ENCODE data around the gene NOP58. TPM values are rescaled to one million over a fixed set of nuclear protein-coding genes. Genes with fewer than 3 reads are reported as not detected.
A peak's percentile ranks its signal among the peaks of the same experiment; 100 is the strongest.

NOP58 gene
- total RNA-seq, 1 donor from 2014 or later = 153 TPM

DNA sequence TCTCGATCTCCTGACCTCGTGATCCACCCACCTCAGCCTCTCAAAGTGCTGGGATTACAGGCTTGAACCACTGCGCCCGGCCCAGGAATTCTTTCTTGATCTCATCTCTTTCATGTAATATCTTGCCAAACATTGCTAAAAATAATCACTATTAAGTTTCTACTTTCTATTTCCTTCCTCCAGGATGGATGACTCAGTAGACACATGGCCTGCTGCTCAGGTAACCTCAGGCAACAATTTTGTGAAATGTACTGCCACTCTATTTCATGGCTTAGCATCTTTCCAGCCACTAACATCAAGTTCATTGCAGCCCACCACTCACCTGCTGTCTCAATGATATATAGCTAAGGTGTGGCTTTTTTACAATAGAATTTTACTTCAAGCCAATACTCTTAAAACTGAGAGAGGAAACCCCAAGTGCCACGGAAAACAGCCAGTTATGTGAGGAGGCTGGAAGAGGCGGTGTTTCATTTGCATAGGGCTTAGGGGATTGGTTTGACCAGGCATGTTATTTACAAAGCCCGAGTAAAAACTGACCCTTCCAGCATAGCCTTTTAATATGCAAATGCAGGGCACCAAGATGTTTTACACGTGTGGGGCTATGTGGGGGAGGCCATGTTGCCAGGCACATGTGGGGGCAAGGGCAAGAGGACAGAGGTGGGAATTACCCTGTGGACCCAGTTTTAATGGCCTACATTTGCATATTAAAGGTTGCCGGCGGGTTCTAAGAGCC lies 15.9 kb upstream of the NOP58 start:
- H3K36me3 Mint-ChIP-seq (ENCODE audit: low read depth) = no peaks in the 10 kb centered on the region
- TF ChIP-seq, protein P1, sequence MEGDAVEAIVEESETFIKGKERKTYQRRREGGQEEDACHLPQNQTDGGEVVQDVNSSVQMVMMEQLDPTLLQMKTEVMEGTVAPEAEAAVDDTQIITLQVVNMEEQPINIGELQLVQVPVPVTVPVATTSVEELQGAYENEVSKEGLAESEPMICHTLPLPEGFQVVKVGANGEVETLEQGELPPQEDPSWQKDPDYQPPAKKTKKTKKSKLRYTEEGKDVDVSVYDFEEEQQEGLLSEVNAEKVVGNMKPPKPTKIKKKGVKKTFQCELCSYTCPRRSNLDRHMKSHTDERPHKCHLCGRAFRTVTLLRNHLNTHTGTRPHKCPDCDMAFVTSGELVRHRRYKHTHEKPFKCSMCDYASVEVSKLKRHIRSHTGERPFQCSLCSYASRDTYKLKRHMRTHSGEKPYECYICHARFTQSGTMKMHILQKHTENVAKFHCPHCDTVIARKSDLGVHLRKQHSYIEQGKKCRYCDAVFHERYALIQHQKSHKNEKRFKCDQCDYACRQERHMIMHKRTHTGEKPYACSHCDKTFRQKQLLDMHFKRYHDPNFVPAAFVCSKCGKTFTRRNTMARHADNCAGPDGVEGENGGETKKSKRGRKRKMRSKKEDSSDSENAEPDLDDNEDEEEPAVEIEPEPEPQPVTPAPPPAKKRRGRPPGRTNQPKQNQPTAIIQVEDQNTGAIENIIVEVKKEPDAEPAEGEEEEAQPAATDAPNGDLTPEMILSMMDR (IDR thresholded peaks at IDR 0.05) = no peak
- DNase-seq (no peak), ATAC-seq (ENCODE audit: low read depth) (no peak)
- no peak overlapping the region for H3K4me3 Mint-ChIP-seq
- intact Hi-C loops (cut with micrococcal nuclease) = no loop called here
- H3K27me3 Mint-ChIP-seq = peaks cover 11% of the 10 kb centered on the region
- no peaks in the 10 kb centered on the region for H3K4me1 Mint-ChIP-seq
- ChIA-PET CTCF (no interaction called here), POLR2A (no interaction called here)
- H3K27ac Mint-ChIP-seq = no peak overlapping the region
- H3K9me3 Mint-ChIP-seq = no peaks in the 10 kb centered on the region

DNA sequence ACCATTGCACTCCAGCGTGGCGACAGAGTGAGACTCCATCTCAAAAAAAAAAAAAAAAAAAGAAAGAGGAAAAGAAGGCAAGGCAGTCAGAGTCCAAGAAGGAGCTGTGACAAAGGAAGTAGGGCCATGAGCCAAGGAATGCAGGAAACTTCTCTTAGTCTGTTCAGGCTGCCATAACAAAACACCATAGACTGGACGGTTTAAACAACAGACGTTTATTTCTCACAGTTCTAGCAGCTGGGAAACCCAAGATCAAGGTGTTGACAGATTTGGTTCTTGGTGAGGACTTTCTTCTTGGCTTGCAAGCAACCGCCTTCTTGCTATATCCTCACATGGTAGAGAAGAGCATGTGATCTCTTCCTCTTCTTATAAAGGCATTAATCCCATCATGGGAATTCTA lies 14.1 kb upstream of the NOP58 start:
- H3K9me3 Mint-ChIP-seq = no peaks in the 10 kb centered on the region
- ATAC-seq (ENCODE audit: low read depth) = no peak
- ChIA-PET CTCF (no interaction called here), POLR2A (no interaction called here)
- TF ChIP-seq, protein P1 (IDR thresholded peaks at IDR 0.05) = no peak
- no peak overlapping the region for H3K4me3 Mint-ChIP-seq
- no peak for DNase-seq
- H3K36me3 Mint-ChIP-seq (ENCODE audit: low read depth) = no peaks in the 10 kb centered on the region
- peaks cover 8% of the 10 kb centered on the region for H3K27me3 Mint-ChIP-seq
- intact Hi-C loops (cut with micrococcal nuclease) = no loop called here
- no peak overlapping the region for H3K27ac Mint-ChIP-seq
- H3K4me1 Mint-ChIP-seq = no peaks in the 10 kb centered on the region

DNA sequence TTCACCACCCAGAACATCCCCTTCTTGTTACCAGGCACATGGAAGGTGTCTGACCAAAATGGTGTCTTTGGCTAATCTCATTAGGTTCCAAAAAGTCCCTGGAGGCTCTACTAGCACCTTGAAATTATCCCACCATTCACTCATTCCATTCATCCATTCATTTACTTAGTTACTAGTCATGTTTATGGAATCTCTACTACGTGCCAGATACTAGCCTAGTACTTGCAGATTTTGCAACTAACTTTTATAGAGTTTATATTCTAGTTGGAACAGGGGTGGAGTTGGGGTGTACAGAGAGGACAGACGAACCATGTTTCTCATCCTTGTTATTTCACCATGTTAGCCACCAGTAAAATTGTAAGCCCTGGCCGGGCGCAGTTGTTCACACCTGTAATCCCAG lies 4.0 kb upstream of the NOP58 start:
- TF ChIP-seq, protein P1 (IDR thresholded peaks at IDR 0.05) = no peak
- no peaks in the 10 kb centered on the region for H3K4me1 Mint-ChIP-seq
- ChIA-PET CTCF (no interaction called here), POLR2A (no interaction called here)
- intact Hi-C loops (cut with micrococcal nuclease) = loop anchor here (10.0 kb wide), 1 partner anchor 1027 kb away; no protein-coding TSS in a partner anchor
- H3K4me3 Mint-ChIP-seq = no peak overlapping the region
- no peak overlapping the region for H3K27ac Mint-ChIP-seq
- ATAC-seq (ENCODE audit: low read depth) (no peak), DNase-seq (no peak)
- no peaks in the 10 kb centered on the region for H3K36me3 Mint-ChIP-seq (ENCODE audit: low read depth)
- H3K9me3 Mint-ChIP-seq = no peaks in the 10 kb centered on the region
- no peaks in the 10 kb centered on the region for H3K27me3 Mint-ChIP-seq

DNA sequence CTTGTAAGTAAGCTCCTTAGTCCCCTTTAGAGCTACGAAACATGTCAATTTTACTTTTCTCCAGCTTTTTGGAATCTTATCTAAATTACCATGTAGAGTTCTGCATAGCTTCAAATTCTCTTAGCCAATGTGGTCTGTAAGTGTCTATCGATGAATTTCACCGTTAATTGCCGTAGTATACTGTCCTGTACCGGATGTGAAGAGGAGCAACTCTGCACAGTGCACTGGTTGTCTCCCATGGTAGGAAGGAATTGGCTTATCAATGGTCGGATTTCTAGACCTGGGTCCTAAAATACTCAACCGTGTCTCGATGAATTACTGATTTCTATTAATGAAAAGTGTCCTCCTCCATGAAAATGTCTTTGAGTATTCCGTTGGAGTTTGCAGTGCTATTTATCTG lies 1.9 kb downstream of the NOP58 start:
- CTCF ChIA-PET = interaction anchor here (1.6 kb wide), 1 partner anchor 10 kb away, joined by 5 read pairs; no protein-coding TSS in a partner anchor

DNA sequence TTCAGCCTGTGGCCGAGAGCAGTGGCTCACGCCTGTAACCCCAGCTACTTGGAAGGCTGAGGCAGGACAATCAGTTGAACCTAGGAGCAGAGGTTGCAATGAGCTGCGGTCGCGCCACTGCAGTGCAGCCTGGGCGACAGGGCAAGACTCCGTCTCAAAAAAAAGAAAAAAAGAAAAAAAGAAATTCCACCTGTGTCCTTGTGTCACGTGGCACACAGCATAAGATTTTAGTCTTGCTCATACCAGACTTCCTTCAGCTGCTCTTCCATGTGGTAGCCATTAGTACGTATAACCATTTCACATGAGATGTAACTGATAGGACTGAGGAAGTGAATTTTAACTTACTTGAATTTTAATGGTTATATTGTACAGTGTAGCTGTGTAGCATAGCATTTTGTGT lies 4.0 kb downstream of the NOP58 start:
- ChIA-PET CTCF (no interaction called here), POLR2A (interaction anchor here (0.8 kb wide), 1 partner anchor 9 kb away, joined by 3 read pairs; no protein-coding TSS in a partner anchor)
- H3K4me1 Mint-ChIP-seq = peaks cover 50% of the 10 kb centered on the region
- ATAC-seq (ENCODE audit: low read depth) = no peak
- no peaks in the 10 kb centered on the region for H3K27me3 Mint-ChIP-seq
- H3K27ac Mint-ChIP-seq = no peak overlapping the region
- intact Hi-C loops (cut with micrococcal nuclease) = loop anchor here (5.0 to 10.0 kb wide), 10 partner anchors 368 to 1742 kb away; partner anchors contain the start of genes CARF, CLK1, HYCC2 and NBEAL1
- H3K9me3 Mint-ChIP-seq = no peaks in the 10 kb centered on the region
- peaks cover 14% of the 10 kb centered on the region for H3K36me3 Mint-ChIP-seq (ENCODE audit: low read depth)
- TF ChIP-seq, protein P1 (IDR thresholded peaks at IDR 0.05) = no peak
- DNase-seq = no peak
- H3K4me3 Mint-ChIP-seq = peak overlapping the region; percentile 44

More for the DNA sequence above, 1.9 kb downstream of the NOP58 start:
- Mint-ChIP-seq H3K4me3 (no peak overlapping the region), H3K27ac (no peak overlapping the region), H3K4me1 (peaks cover 43% of the 10 kb centered on the region), H3K36me3 (ENCODE audit: low read depth) (peaks cover 13% of the 10 kb centered on the region), H3K9me3 (no peaks in the 10 kb centered on the region), H3K27me3 (no peaks in the 10 kb centered on the region)
- no peak for DNase-seq
- POLR2A ChIA-PET = interaction anchor here (0.9 to 1.7 kb wide), 6 partner anchors 30 to 1403 kb away, joined by 3 to 10 read pairs (median 5); partner anchors contain the start of genes CLK1, CYP20A1, FAM117B and SUMO1
- ATAC-seq (ENCODE audit: low read depth) = no peak
- intact Hi-C loops (cut with micrococcal nuclease) = loop anchor here (1.0 to 10.0 kb wide), 12 partner anchors 8 to 1740 kb away; partner anchors contain the start of genes CARF, CFLAR, CLK1 and HYCC2
- TF ChIP-seq, protein P1 (IDR thresholded peaks at IDR 0.05) = no peak
